RKO (cell line): ENCODE measurements around the gene WFDC2.
A peak's percentile ranks its signal among the peaks of the same experiment; 100 is the strongest.

Source experiments
- DNase-seq: peaks from one replicate; pipeline ENCODE4 v3.0.0-alpha.2; 2016; ENCODE audit warnings: low spot score

Gene WFDC2

GRCh38 chr20:45497971-45498494 lies 28.5 kb downstream of the WFDC2 start:
- no peak for DNase-seq

- no peak for DNase-seq
Observed at GRCh38 chr20:45500022-45500421, 30.5 kb downstream of the WFDC2 start.

- no peak for DNase-seq
Observed at GRCh38 chr20:45501600-45501999, 32.0 kb downstream of the WFDC2 start.

- no peak for DNase-seq
Observed at GRCh38 chr20:45502561-45502960, 33.0 kb downstream of the WFDC2 start.

- DNase-seq = no peak
Observed at GRCh38 chr20:45503403-45503802, 33.9 kb downstream of the WFDC2 start.

GRCh38 chr20:45506398-45506797 lies 36.8 kb downstream of the WFDC2 start:
- no peak for DNase-seq

GRCh38 chr20:45507011-45507820 lies 37.7 kb downstream of the WFDC2 start:
- DNase-seq = peak; percentile 34

- DNase-seq = no peak
Observed at GRCh38 chr20:45508068-45508886, 38.7 kb downstream of the WFDC2 start.

GRCh38 chr20:45509091-45509490 lies 39.5 kb downstream of the WFDC2 start:
- no peak for DNase-seq

GRCh38 chr20:45510242-45510862 lies 40.8 kb downstream of the WFDC2 start:
- no peak for DNase-seq

GRCh38 chr20:45515147-45515913 lies 45.8 kb downstream of the WFDC2 start, which contains the start of gene SPINT3:
SPINT3 (minus strand) TSS chr20:45515622; CDS start chr20:45515608, 14 bp downstream.
- DNase-seq = no peak

GRCh38 chr20:45518282-45518681 lies 48.7 kb downstream of the WFDC2 start:
- DNase-seq = no peak

- no peak for DNase-seq
Observed at GRCh38 chr20:45523821-45524220, 54.3 kb downstream of the WFDC2 start.

- DNase-seq = no peak
Observed at GRCh38 chr20:45527294-45527693, 57.7 kb downstream of the WFDC2 start.
